K562 (cell line): ENCODE data around the gene FRRS1. TPM values are rescaled to one million over a fixed set of nuclear protein-coding genes. Genes with fewer than 3 reads are reported as not detected.

ENCODE experiments used
- ATAC-seq: fragments of 200-7000 bp; cut with Tn5 transposase; 3 replicates; pipeline ENCODE4 v1.9.1; 2020; ENCODE audit warnings: moderate library complexity
- BruUV-seq: library from RNA; stranded (reverse); fragments of 400-500 nt; replicated peaks from 2 replicates; lab custom pipeline; 2021; lab: Mats Ljungman, UMichigan
- CTCF ChIA-PET: fragments of 300-600 bp; formaldehyde crosslinking; extraction: SDS; loops from one replicate; lab custom pipeline; 2021; ENCODE audit warnings: low intra/inter-chr PET ratio; lab: Yijun Ruan, JAX
- POLR2A ChIA-PET: fragments of 300-600, 350-650 bp; sonication (Branson Sonifier 250); formaldehyde crosslinking; extraction: SDS; loops from one replicate; lab custom pipeline; 2021; ENCODE audit warnings: antibody characterized with exemption, inconsistent platforms; lab: Yijun Ruan, JAX
- DNase-seq, 4 experiments: peaks; one replicate each; pipeline versions ENCODE4 v3.0.0 to v3.0.0-alpha.2; 2011 to 2018; ENCODE audit warnings: low spot score in 3 of 4, mixed read lengths in 3 of 4; ENCODE audit errors: extremely low read depth in 1 of 4
- FAIRE-seq: peaks from 2 replicates; lab custom pipeline; 2011; peaks lifted over from hg19 to GRCh38; lab: Jason Lieb, UNC
- H2AFZ ChIP-seq: 2 replicates; pipeline ENCODE4 v1.6.0; 2011; ENCODE audit warnings: low read depth, low read length, control low read depth, inconsistent platforms
- H3K27ac ChIP-seq: fragments of 200-600 bp; 3 replicates; pipeline ENCODE4 v1.8.0; 2011; ENCODE audit warnings: low read depth, mild to moderate bottlenecking, control low read depth, inconsistent platforms, low read length, moderate library complexity, mixed read lengths; ENCODE audit errors: extremely low read depth
- H3K27me3 ChIP-seq, 2 experiments: fragments of 300-600 bp in 1 of 2; 2 replicates in 1 of 2; 3 replicates in 1 of 2; pipeline versions ENCODE4 v1.6.0 to v1.8.0; 2011; ENCODE audit warnings: inconsistent platforms in 2 of 2, low read length in 2 of 2, mild to moderate bottlenecking in 1 of 2, mixed read lengths in 1 of 2, moderate library complexity in 1 of 2; ENCODE audit not compliant: control insufficient read depth in 2 of 2, insufficient read depth in 2 of 2
- H3K36me3 ChIP-seq: fragments of 300-600 bp; 3 replicates; pipeline ENCODE4 v1.8.0; 2011; ENCODE audit warnings: mild to moderate bottlenecking, low read length, inconsistent platforms; ENCODE audit not compliant: control insufficient read depth, insufficient read depth
- H3K4me1 ChIP-seq, 2 experiments: fragments of 200-600 bp in 1 of 2; replicated peaks in 1 of 2; 2 replicates in 1 of 2; 3 replicates in 1 of 2; pipeline versions ENCODE4 v1.5.1 to v1.8.0; 2011; ENCODE audit warnings: inconsistent platforms in 2 of 2, low read length in 2 of 2, mild to moderate bottlenecking in 1 of 2, mixed read lengths in 1 of 2, moderate library complexity in 1 of 2; ENCODE audit not compliant: control insufficient read depth in 2 of 2, insufficient read depth in 2 of 2
- H3K4me2 ChIP-seq: 2 replicates; pipeline ENCODE4 v1.6.1; 2011; ENCODE audit warnings: low read length, control low read depth, inconsistent platforms, mixed read lengths; ENCODE audit not compliant: insufficient read depth
- H3K4me3 ChIP-seq: fragments of 200-600 bp; sonication (generic), shearing (Covaris generic); 2 replicates; pipeline ENCODE4 v1.5.1; 2016; ENCODE audit warnings: control low read depth, inconsistent platforms
- H3K79me2 ChIP-seq: fragments of 200-600 bp; 3 replicates; pipeline ENCODE4 v1.8.0; 2011; ENCODE audit warnings: low read length, inconsistent platforms; ENCODE audit not compliant: control insufficient read depth, insufficient read depth
- H3K9ac ChIP-seq, 2 experiments: 2 replicates each; pipeline versions ENCODE4 v1.6.0 to v1.6.1; 2011; ENCODE audit warnings: low read depth in 2 of 2, low read length in 2 of 2, control low read depth in 1 of 2, inconsistent platforms in 1 of 2, mild to moderate bottlenecking in 1 of 2, mixed read lengths in 1 of 2; ENCODE audit not compliant: insufficient read depth in 1 of 2
- H3K9me1 ChIP-seq: one replicate; pipeline ENCODE4 v1.6.0; 2011; ENCODE audit warnings: inconsistent platforms, mild to moderate bottlenecking, low read length, moderate library complexity; ENCODE audit not compliant: control insufficient read depth, insufficient read depth
- H3K9me3 ChIP-seq: replicated peaks from 2 replicates; pipeline ENCODE4 v1.5.1; 2011; ENCODE audit warnings: low read depth, low read length, inconsistent platforms; ENCODE audit not compliant: control insufficient read depth, insufficient read depth
- H4K20me1 ChIP-seq: replicated peaks from 2 replicates; pipeline ENCODE4 v1.6.1; 2011; ENCODE audit warnings: low read length, inconsistent platforms, mixed read lengths; ENCODE audit not compliant: control insufficient read depth, insufficient read depth
- BRF1 ChIP-seq: IDR thresholded peaks from 3 replicates; pipeline ENCODE4 v1.6.1; 2011; ENCODE audit warnings: borderline replicate concordance, mild to moderate bottlenecking; ENCODE audit not compliant: insufficient read length; ENCODE audit errors: extremely low read depth
- CBFB ChIP-seq: sonication (generic); formaldehyde crosslinking; IDR thresholded peaks from 2 replicates; pipeline ENCODE4 v1.4.0; 2020; ENCODE audit warnings: mild to moderate bottlenecking, missing genetic modification reagents
- COPS2 ChIP-seq: fragments of 450-650 bp; conservative IDR thresholded peaks from 2 replicates; pipeline ENCODE4 v1.6.1; 2016; ENCODE audit warnings: mild to moderate bottlenecking, moderate library complexity
- DPF2 ChIP-seq: fragments of 450-650 bp; IDR thresholded peaks from 2 replicates; pipeline ENCODE4 v1.6.1; 2016
- E2F4 ChIP-seq: sonication (generic); formaldehyde crosslinking; IDR thresholded peaks from 2 replicates; pipeline ENCODE4 v1.8.0; 2022; ENCODE audit warnings: mild to moderate bottlenecking, low read depth, missing genetic modification reagents
- SFPQ ChIP-seq: fragments of 200-400 bp; formaldehyde crosslinking; IDR thresholded peaks from 2 replicates; pipeline ENCODE4 v1.6.1; 2017; ENCODE audit warnings: mild to moderate bottlenecking, low read depth, low read length, moderate library complexity
- ZFP1 ChIP-seq: fragments of 450-650 bp; formaldehyde crosslinking; IDR thresholded peaks from 2 replicates; pipeline ENCODE4 v1.4.0; 2020; ENCODE audit warnings: mild to moderate bottlenecking, mixed read lengths
- ZNF395 ChIP-seq: fragments of 200-800 bp; sonication (Bioruptor generic); IDR thresholded peaks from 2 replicates; pipeline ENCODE4 v1.6.1; 2017; ENCODE audit warnings: missing genetic modification characterization, missing compliant biosample characterization
- WGBS: fragments of 100-300 bp; shearing (Covaris generic); methylation state at CpG from one replicate; pipeline ENCODE4 v1.1.6; 2016; ENCODE audit warnings: low coverage, mixed read lengths; ENCODE audit not compliant: insufficient coverage; ENCODE audit errors: missing lambda C conversion rate; 5-methylcytosine and 5-hydroxymethylcytosine counted together
- in situ Hi-C: fragments of 300-500 bp; cut with MboI; formaldehyde crosslinking; loops from 4 replicates; pipeline ENCODE4 v1.15.0; 2018; ENCODE audit warnings: inconsistent platforms, mixed read lengths
- intact Hi-C: fragments of 100-400 bp; cut with micrococcal nuclease; formaldehyde crosslinking; loops from 2 replicates; pipeline ENCODE4 v1.14.2; 2022
- polyA plus RNA-seq, 8 experiments: library from polyadenylated mRNA; depleted of rRNA in 4 of 8; stranded (reverse) in 5 of 8; unstranded in 3 of 8; fragments of >200 nt; fragmentation: Nextera tagmentation in 2 of 8; fragmentation: Illumina TruSeq in 1 of 8; extraction: Ambion mirVana in 2 of 8; extraction: Trizol in 1 of 8; gene quantifications; 2 replicates each; pipeline versions ENCODE4 v1.2.1 to v1.2.3, GENCODE V29; 2011 to 2014; ENCODE audit warnings: inconsistent platforms in 1 of 8, missing spikeins in 1 of 8
- total RNA-seq, 7 experiments: library from RNA; depleted of rRNA in 6 of 7; stranded (reverse); fragments of >200 nt in 6 of 7; fragmentation: Illumina TruSeq in 2 of 7; extraction: Trizol in 2 of 7; gene quantifications; 2 replicates each; pipeline versions ENCODE4 v1.2.1 to v1.2.3, GENCODE V29; 2011 to 2021; ENCODE audit warnings: low replicate concordance in 1 of 7

FRRS1 gene
- total and polyA plus RNA-seq, 9 of the 15 experiments (the other 6 are each of a cell fraction or from before 2014, with no cell fraction given), result 0.87 to 54.0 (median 23.7) TPM

- H3K36me3 ChIP-seq, result no peaks in the 10 kb centered on the region
- ATAC-seq (no peak), FAIRE-seq (no peak), DNase-seq (no peak)
- H3K9me1 ChIP-seq, result no peaks in the 10 kb centered on the region
- H4K20me1 ChIP-seq, result no peaks in the 10 kb centered on the region
- BruUV-seq, result no TSS peak
- H3K9ac ChIP-seq, result no peak overlapping the region
- H3K9me3 ChIP-seq, result no peaks in the 10 kb centered on the region
- no peaks in the 10 kb centered on the region for H3K27me3 ChIP-seq
- ChIA-PET POLR2A (interaction anchor here (0.6 kb wide), 1 partner anchor 26 kb away, joined by 3 read pairs; no protein-coding TSS in a partner anchor), CTCF (interaction anchor here (0.5 kb wide), 1 partner anchor 445 kb away, joined by 3 read pairs; no protein-coding TSS in a partner anchor)
- no peaks in the 10 kb centered on the region for H3K4me1 ChIP-seq
- no peak for TF ChIP-seq BRF1
- no peak for TF ChIP-seq DPF2
- no peak for TF ChIP-seq E2F4 (CRISPR knock-in tag)
- no peak for TF ChIP-seq CBFB
- TF ChIP-seq SFPQ, result no peak
- TF ChIP-seq COPS2, result no peak
- TF ChIP-seq ZNF395 (CRISPR knock-in tag), result no peak
- TF ChIP-seq ZFP1, result no peak
- intact Hi-C loops (no loop called here), in situ Hi-C loops (no loop called here)
- no peak overlapping the region for H2AFZ ChIP-seq
- no peak overlapping the region for H3K27ac ChIP-seq
- H3K4me3 ChIP-seq, result no peak overlapping the region
- no peak overlapping the region for H3K4me2 ChIP-seq
- 49% methylated on average over 6 of the region's 6 CpGs for WGBS
- H3K79me2 ChIP-seq, result no peaks in the 10 kb centered on the region
Observed at GRCh38 chr1:99672530-99673213, 93.8 kb downstream of the FRRS1 start.
